ENCODE measurements around the gene WDR64.

GRCh38 chr1:241789061-241789460, 137.0 kb downstream of the WDR64 start:
- TF ChIP-seq CTCF (conservative IDR thresholded peaks at IDR 0.05; ENCODE audit: low read depth, low read length) (no peak), EZH2 (IDR thresholded peaks at IDR 0.05; ENCODE audit: borderline replicate concordance, low read depth, low read length, poor library complexity, severe bottlenecking) (no peak)

Measured in A673 (cell line).